ENCODE results near the gene LRRC56. TPM values are rescaled to one million over a fixed set of nuclear protein-coding genes. Genes with fewer than 3 reads are reported as not detected.

Gene LRRC56
- polyA plus RNA-seq, 1 donor (not counting 4 experiments of a cell fraction or from before 2014, with no cell fraction given) = 0.28 TPM

DNA sequence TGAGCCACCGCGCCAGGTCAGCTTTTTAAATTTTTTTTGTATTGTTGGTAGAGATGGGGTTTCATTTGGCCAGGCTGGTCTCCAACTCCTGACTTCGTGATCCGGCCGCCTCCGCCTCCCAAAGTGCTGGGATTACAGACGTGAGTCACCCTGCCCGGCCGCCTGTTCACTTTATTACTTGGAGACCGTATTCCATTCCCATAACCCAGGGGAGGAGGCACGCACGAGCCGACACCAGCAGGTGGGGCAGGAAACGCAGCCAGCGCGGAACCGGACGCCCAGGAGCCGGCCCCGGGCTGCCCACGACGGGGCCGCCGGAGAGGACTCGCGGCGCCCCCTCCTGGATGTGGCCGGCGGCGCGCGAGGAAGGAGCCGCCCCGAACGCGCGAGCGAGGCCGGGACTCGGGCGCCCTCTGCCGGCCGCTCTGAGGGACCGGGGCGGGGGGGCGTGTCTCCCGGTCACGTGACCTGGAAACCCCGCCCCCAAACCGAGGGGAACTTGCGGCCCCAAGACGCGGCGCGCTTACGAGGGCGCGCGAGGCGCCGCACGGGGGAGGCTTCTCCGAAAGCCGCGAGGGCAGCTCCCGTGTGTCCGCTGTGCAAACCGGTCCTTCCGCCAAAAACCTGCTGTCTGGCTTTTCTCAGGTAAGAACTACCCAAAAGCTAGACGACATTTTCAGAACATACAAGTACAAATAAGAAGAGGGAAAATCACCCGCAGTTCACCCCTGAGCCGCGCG lies 18.7 kb upstream of the LRRC56 start:
- no peaks in the 10 kb centered on the region for H4K20me1 ChIP-seq (ENCODE audit: control insufficient read depth, extremely low read depth, insufficient read depth, low read length)
- H3K9me3 ChIP-seq (ENCODE audit: control insufficient read depth, low read depth, low read length) = peaks cover 3% of the 10 kb centered on the region
- peak overlapping the region; percentile 48 for H3K27ac ChIP-seq (ENCODE audit: control insufficient read depth, insufficient read depth, low read length)
- DNase-seq (ENCODE audit: low read depth, low spot score) (peak; percentile 92), FAIRE-seq (peak; percentile 63)
- no peak for TF ChIP-seq EZH2 (IDR thresholded peaks at IDR 0.05; ENCODE audit: low read length)
- TF ChIP-seq, protein P1, sequence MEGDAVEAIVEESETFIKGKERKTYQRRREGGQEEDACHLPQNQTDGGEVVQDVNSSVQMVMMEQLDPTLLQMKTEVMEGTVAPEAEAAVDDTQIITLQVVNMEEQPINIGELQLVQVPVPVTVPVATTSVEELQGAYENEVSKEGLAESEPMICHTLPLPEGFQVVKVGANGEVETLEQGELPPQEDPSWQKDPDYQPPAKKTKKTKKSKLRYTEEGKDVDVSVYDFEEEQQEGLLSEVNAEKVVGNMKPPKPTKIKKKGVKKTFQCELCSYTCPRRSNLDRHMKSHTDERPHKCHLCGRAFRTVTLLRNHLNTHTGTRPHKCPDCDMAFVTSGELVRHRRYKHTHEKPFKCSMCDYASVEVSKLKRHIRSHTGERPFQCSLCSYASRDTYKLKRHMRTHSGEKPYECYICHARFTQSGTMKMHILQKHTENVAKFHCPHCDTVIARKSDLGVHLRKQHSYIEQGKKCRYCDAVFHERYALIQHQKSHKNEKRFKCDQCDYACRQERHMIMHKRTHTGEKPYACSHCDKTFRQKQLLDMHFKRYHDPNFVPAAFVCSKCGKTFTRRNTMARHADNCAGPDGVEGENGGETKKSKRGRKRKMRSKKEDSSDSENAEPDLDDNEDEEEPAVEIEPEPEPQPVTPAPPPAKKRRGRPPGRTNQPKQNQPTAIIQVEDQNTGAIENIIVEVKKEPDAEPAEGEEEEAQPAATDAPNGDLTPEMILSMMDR (optimal IDR thresholded peaks at IDR 0.05 in 1 of 3, IDR thresholded peaks at IDR 0.05 in 1 of 3, conservative IDR thresholded peaks at IDR 0.05 in 1 of 3; ENCODE audit: extremely low read depth in 1 of 3, insufficient read depth in 2 of 3, low read length in 3 of 3) = peak; percentile 73 to 84 (median 82)
- no peaks in the 10 kb centered on the region for H3K36me3 ChIP-seq (ENCODE audit: control insufficient read depth in 2 of 2, extremely low read depth in 1 of 2, insufficient read depth in 2 of 2, low read length in 2 of 2)
- no peaks in the 10 kb centered on the region for H3K79me2 ChIP-seq (ENCODE audit: control insufficient read depth, insufficient read depth, low read length)
- no peaks in the 10 kb centered on the region for H3K27me3 ChIP-seq (ENCODE audit: control insufficient read depth, extremely low read depth, insufficient read depth, low read length)
- no peaks in the 10 kb centered on the region for H3K9me1 ChIP-seq (ENCODE audit: control insufficient read depth, extremely low read depth, insufficient read depth, low read length)
- peak overlapping the region in 1 of 3 experiments; percentile 19 for H3K4me3 ChIP-seq (ENCODE audit: control insufficient read depth in 2 of 3, extremely low read depth in 1 of 3, insufficient read depth in 2 of 3, low read depth in 1 of 3, low read length in 3 of 3)
- H3K4me2 ChIP-seq (ENCODE audit: control insufficient read depth, extremely low read depth, insufficient read depth, low read depth, low read length) = peak overlapping the region; percentile 39
- dilution Hi-C loops (cut with MboI; ENCODE audit: extremely low pct_ligation_motif_present, low sequenced_read_pairs) = no loop called here
- peaks cover 20% of the 10 kb centered on the region for H3K4me1 ChIP-seq (ENCODE audit: control insufficient read depth, extremely low read depth, insufficient read depth, low read length)
- H2AFZ ChIP-seq (ENCODE audit: control insufficient read depth, low read length) = peak overlapping the region; percentile 17
- no peak overlapping the region for H3K9ac ChIP-seq (ENCODE audit: control insufficient read depth, extremely low read depth, insufficient read depth, low read length)

DNA sequence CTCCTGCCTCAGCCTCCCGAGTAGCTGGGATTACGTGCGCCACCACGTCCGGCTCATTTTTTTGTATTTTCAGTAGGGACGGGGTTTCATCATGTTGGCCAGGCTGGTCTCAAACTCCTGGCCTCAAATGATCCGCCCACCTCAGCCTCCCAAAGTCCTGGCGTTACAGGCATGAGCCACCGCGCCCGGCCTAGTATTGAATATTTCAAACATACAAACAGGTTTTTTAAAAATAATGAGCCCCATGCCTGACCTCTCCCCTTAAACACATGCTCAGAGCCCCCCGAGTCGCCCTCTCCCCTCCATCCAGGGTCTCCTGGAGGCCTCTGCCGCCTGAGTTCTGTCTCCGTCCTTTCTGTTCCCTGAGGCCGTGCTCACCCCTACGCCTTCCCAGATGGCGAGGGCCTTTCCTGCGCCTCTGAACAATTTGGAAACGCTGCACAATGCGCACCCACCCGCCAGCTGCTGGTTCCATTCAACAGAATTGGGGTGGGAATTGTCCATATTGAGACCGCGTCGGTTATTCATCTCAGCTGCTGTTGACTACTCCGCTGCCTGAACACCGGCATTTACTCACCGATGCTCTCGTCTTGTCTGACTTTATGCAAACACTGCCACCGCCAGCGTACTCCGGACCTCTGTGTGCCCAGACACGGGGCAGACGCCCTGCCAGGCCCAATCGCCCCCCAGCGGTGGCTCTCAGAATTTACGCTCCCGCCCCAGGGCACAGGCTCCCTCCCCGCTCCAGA lies 16.7 kb upstream of the LRRC56 start:
- Histone ChIP-seq H3K27me3 (ENCODE audit: control insufficient read depth, extremely low read depth, insufficient read depth, low read length) (no peaks in the 10 kb centered on the region), H3K36me3 (ENCODE audit: control insufficient read depth in 2 of 2, extremely low read depth in 1 of 2, insufficient read depth in 2 of 2, low read length in 2 of 2) (no peaks in the 10 kb centered on the region), H2AFZ (ENCODE audit: control insufficient read depth, low read length) (no peak overlapping the region), H3K4me3 (ENCODE audit: control insufficient read depth in 2 of 3, extremely low read depth in 1 of 3, insufficient read depth in 2 of 3, low read depth in 1 of 3, low read length in 3 of 3) (no peak overlapping the region), H3K4me2 (ENCODE audit: control insufficient read depth, extremely low read depth, insufficient read depth, low read depth, low read length) (no peak overlapping the region), H3K4me1 (ENCODE audit: control insufficient read depth, extremely low read depth, insufficient read depth, low read length) (peaks cover 8% of the 10 kb centered on the region), H3K9me1 (ENCODE audit: control insufficient read depth, extremely low read depth, insufficient read depth, low read length) (no peaks in the 10 kb centered on the region), H3K9me3 (ENCODE audit: control insufficient read depth, low read depth, low read length) (peaks cover 3% of the 10 kb centered on the region), H3K9ac (ENCODE audit: control insufficient read depth, extremely low read depth, insufficient read depth, low read length) (no peak overlapping the region), H3K27ac (ENCODE audit: control insufficient read depth, insufficient read depth, low read length) (no peak overlapping the region), H3K79me2 (ENCODE audit: control insufficient read depth, insufficient read depth, low read length) (no peaks in the 10 kb centered on the region), H4K20me1 (ENCODE audit: control insufficient read depth, extremely low read depth, insufficient read depth, low read length) (no peaks in the 10 kb centered on the region)
- FAIRE-seq (no peak), DNase-seq (ENCODE audit: low read depth, low spot score) (no peak)
- TF ChIP-seq, protein P1 (optimal IDR thresholded peaks at IDR 0.05 in 1 of 3, IDR thresholded peaks at IDR 0.05 in 1 of 3, conservative IDR thresholded peaks at IDR 0.05 in 1 of 3; ENCODE audit: extremely low read depth in 1 of 3, insufficient read depth in 2 of 3, low read length in 3 of 3) = peak in 1 of 3 experiments; percentile 24
- TF ChIP-seq EZH2 (IDR thresholded peaks at IDR 0.05; ENCODE audit: low read length) = no peak
- dilution Hi-C loops (cut with MboI; ENCODE audit: extremely low pct_ligation_motif_present, low sequenced_read_pairs) = no loop called here
